NCI-H2029 (cell line): ENCODE results near the gene SLC6A13.
"Not testable (repeated sequence)": the region's sequence is repeated elsewhere in the genome, so short reads cannot be mapped to it uniquely, and the experiment has no call there.

ENCODE experiments used
- DNase-seq: peaks from one replicate; lab custom pipeline; 2025; lab: John Stamatoyannopoulos, UW

SLC6A13 gene

DNA sequence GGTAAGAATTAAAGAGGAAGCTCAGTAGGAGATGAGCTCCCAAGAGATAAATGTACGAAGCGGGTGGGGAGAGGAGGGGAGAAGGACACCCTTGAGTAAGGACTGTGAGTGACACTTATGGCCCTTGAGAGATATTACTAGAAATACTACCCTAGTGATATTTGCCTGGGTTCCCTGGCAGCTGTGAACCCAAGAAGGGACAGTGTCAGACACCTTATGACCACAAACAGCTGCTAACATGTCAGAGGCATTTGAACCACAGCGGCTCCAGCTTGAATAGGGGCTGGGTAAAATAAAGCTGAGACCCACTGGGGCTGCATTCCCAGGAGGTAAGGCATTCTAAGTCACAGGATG lies 29.0 kb downstream of the SLC6A13 start:
- no peak for DNase-seq

- DNase-seq: no peak
Observed at GRCh38 chr12:232731-233614, 29.7 kb downstream of the SLC6A13 start.

DNA sequence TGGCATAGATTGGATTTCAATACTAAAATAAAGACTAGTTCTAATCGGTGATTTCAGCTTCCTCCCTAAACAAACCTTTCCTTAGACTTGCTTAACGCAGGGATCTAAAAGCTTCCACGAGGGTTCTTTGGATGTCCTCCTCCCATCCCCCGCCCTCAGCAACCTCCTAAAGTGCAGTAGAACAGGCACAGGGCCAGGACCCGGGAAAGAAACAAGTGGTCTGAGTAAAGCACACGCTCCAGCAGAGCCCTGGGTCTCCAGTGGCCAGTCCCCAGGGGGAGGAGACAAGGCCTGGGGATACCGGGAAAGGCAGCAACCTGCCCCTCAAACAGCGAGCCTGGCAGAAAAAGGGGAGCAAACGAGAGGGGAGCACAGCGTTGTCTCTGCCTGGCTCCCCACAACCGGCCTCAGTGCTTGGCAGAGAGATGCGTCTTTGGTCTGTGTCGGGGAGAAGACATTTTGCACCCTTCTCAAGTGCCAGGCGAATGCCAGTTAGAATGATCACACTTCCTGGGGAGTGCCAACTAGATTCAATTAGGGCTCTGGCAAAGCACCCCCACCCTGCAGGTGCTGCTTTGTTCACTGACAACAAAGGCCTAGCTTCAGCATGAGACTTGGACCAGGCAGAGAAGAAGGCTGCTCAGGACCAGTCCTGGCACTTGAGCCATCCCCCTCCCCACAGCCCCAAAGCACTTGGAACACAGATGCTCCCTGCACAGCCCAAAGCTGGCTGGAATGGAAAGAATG lies 31.5 kb downstream of the SLC6A13 start:
- DNase-seq: peak; percentile 8

DNA sequence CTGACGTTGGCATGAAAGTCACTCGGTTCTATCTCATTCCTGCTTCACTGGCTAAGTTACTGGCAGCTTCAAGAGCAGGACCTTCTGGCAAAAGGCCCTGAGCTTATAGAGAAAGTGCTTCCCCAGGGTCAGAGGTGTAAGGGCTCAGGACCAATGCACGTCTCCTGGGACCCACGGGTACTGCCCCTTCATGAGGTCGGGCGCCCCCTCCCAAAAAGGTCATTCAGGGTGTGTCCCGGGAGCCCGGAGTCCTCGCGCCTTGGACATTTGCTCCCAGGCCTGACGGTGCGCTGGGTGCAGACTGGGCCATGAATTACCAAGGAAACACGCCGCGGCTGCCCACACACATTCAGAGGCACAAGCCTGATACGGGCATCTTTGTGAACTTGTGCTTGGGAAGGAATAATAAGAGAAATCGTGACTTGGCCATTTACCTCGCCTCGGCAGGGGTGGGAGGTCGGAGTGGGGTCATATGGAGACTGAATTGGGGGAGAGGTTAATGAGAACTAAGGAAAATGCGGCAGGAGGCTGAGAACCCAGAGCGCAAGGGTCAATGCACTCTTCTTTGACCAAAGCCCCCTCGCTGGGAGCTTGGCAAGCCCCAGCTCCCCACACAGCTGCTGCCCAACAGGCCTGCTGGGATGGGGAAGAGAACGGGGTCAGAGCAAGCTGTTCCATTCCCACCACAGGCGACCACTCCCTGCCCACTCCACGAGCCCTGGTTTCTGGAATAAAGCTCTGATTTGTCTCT lies 33.0 kb downstream of the SLC6A13 start:
- no peak for DNase-seq

- no peak for DNase-seq
Observed at GRCh38 chr12:228846-229200, 33.8 kb downstream of the SLC6A13 start.

GRCh38 chr12:227923-228845 lies 34.5 kb downstream of the SLC6A13 start:
- no peak for DNase-seq

DNA sequence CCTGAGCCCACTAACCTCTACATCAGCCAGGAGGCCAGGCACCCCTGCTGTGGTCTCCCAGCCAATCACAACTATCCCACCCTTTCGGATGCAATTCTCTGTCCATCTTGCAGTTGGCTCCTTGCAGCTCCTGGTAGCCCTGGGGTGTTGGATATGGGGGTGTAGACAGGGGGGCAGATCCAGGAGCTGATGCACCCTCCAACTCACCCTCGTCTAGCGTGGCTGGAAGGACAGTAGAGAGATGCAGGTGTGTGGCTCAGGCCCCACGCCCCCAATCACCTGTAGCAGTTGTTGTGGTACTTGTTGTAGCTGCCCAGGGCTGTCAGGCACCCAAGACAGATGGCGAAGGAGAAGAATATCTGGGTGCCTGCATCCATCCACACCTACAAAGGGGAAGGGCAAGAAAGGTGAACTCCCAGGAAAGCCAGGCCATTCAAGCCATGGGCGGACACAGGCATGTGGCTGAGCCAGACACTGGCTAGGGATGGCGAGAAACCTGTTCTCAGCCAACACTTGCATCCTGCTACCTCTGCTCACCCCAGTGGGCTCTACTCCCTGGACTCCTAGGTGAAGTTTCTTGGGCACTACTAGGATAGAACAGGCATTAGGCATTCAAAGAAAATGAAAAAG lies 35.2 kb downstream of the SLC6A13 start:
- DNase-seq: no peak

DNA sequence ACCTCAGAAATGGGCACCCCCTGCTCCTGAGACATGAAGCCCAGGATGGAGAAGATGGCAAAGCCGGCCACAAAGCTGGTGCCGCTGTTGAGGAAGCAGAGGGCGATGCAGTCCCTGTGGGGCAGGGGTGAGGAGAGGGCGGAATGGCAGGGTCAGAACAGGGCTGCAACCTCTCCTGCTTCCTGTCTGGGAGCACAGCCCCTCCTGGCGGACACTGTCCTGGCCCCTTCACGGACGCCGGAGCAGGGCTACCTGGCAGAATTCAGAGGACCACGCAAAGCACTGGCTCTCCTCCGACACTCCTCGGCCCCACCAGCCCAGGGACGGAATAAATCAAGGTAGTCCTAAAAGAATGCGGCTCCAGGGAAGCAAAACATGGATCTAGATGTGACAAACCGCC lies 36.2 kb downstream of the SLC6A13 start:
- no peak for DNase-seq

GRCh38 chr12:225012-225411 lies 37.6 kb downstream of the SLC6A13 start:
- DNase-seq: no peak

DNA sequence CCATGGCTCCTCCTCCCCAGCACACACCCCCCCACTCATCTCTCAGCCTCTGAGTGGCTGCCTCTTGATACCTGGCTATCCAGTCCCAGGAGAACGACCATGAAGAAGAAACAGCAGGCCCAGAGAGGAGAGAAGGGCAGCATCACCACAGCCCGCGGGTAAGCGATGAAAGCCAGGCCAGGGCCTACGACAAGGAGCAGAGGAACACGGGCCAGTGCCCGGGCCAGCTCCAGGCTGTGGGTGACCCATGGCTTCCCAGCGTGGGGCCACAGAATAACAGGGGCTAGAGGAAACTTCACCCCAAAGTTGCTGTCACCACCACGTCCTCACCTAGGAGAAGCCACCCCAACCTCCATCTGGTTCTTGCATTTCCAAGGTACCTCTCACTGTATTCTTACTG lies 38.3 kb downstream of the SLC6A13 start:
- DNase-seq: no peak

DNA sequence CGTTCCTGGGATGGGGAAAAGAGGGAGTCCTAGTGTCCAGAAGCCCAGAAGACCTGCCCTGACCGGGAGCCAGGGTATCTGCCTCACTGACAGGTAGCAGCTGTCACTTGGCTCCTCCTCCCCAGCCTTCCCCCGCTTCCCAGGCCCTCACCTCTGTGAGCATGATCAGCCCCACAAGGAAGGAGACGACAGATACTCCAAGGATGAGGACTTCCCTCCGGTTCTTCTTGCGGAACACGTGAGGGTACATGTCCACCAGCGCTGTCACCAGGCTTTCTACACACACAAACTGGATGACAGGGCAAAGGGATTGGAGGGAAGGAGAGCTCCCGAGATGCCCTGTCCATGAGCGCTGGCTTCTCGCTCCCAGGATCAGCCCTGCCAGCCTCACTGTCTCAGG lies 38.8 kb downstream of the SLC6A13 start:
- no peak for DNase-seq

DNA sequence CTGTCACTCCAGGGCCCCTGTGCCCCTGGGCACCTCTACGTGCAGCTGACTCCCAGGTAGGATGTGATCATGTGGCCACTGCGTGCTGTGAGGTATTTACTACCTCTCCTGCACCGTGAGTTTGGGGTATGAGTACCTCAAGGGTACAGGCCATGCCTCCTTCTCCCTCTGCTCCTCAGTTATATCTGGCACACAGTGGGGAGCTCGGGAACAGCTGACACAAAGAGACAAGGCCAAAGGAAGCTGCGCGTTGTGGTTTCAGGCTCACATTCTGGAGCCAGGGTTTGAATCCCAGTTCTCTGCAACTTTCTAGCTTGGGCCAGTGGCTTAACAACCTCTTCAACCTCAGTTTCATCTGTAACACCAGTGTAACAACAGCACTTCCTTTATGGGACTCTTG lies 40.9 kb downstream of the SLC6A13 start:
- DNase-seq: no peak

DNA sequence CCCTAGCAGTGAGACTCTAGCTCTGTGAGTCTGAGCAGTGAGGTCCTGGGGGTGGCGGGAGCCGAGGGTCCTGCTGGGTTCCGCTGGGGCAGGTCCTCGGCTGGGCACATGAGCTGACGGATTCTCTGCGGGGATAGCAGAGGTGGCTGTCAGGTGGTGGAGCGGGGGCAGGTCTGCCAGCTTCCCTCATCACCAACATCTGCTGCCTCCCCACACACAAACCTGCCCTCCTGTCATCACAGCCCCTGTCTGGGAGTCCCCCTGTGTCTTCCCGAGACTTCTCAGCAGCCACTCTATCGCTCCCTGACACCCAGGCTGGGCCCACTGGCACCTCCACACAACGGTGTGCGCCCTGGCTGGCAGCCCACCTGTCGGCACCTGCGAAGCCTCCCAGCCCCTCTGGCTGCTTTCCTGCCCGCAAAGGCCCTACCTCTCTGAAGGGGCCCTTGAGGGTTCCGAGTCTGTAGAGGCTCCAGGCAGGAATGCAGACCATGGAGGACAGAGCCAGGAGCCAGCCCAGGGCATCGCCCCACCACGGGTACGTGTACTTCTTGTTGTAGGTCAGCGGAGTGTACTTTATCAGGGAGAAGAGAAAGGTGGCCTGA lies 41.6 kb downstream of the SLC6A13 start:
- DNase-seq: no peak

DNA sequence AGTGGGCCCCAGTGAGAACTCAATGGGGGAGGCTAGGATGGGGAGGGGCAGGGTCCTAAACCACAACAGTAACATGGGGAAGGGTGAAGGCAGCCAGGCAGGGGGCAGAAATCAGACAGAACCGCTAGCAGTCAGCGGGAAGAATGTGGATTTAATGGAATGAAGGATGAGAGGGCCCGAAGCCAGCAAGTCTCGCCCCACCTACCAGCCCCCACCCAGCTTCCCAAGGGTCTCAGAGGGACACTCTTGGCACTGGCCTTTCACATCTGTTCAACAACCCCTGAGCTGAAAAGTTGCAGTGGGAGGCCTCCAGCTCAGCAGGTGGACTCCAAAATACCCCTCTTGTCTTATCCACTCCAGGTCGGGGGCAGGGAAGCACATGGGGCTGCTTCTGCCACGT lies 42.1 kb downstream of the SLC6A13 start:
- DNase-seq: no peak

DNA sequence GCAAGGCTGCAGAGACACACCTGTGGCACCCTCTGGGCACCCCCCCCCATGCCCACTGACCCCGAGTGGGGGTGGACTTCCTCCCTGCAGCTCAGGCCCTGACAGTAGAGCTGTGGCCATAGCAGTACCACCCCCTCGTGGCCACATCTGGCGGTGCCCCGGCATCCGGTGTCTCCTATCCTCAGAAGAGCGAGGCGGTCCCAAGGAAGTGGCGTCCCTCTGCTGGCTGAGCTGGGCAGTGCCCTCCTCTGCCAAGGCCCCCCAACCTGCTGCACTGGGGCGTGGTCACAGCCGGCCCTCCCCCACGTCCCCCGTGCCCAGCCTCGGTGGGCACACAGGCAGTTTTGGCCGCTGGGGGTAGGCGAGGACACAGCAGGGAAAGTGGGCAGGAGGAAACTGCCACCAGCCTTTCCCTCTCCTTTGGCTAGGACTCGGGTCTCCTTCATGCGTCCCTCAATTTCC lies 42.7 kb downstream of the SLC6A13 start:
- DNase-seq: peak; percentile 65

GRCh38 chr12:218728-219590 lies 43.7 kb downstream of the SLC6A13 start:
- DNase-seq: no peak

GRCh38 chr12:218221-218620 lies 44.4 kb downstream of the SLC6A13 start:
- no peak for DNase-seq

- DNase-seq: not testable (repeated sequence)
Observed at GRCh38 chr12:217029-217428, 45.6 kb downstream of the SLC6A13 start.

- no peak for DNase-seq
Observed at GRCh38 chr12:215116-215515, 47.5 kb downstream of the SLC6A13 start.
